ENCODE measurements around the gene LPP. TPM values are rescaled to one million over a fixed set of nuclear protein-coding genes. Genes with fewer than 3 reads are reported as not detected.

LPP gene
- total and polyA plus RNA-seq, 2 of the 13 experiments (the other 11 are each of a cell fraction or from before 2014, with no cell fraction given), result 19.2 to 29.9 TPM

DNA sequence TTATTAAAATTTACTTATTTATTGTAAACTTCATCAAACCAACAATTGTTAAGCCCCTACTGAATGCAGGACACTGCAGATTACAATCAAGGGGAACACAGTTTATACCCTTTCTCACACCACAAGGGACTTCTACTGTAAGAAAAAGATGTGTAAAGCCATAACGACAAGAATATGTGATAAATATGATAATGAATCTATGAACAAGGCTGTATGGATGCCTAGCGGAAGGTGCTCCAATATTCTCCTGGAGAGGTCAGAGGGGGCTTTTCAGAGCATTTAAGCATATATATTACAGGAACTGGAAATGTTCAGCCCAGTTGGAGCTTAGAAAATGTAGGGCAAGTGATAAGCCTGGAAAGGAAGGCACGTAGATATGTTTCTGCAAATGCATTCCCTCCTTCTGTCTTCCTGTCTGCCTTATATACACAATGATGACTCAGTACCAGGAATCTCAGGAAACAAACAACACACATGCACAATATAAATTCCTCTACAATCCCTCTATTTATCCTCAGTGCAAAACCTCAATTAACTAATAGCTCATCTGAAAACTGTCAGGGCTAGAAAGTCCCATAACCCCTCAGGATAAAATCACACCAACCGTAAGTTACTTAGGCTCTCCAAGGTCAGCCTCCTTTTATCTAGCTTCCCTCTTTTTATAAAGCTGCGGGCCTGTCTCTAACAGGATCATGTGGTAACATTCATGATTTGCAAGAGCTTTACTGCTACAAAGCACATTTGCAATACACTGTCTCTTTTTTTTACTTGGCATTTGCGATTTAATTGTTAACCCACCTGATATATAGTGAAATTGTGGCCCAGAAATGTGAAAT lies 393.1 kb downstream of the LPP start (continued):
- TF ChIP-seq ARID3A (IDR thresholded peaks at IDR 0.05; ENCODE audit: low read depth, low read length) (peak; percentile 78; the same call in 1 of the 2 replicates), CREBL2 (CRISPR knock-in tag; IDR thresholded peaks at IDR 0.05; ENCODE audit: borderline replicate concordance) (no peak), TARDBP (CRISPR knock-in tag; IDR thresholded peaks at IDR 0.05) (no peak), ZNF768 (CRISPR knock-in tag; IDR thresholded peaks at IDR 0.05) (no peak), MED13 (CRISPR knock-in tag; IDR thresholded peaks at IDR 0.05) (no peak), RXRA (CRISPR knock-in tag; IDR thresholded peaks at IDR 0.05) (no peak), CEBPZ (IDR thresholded peaks at IDR 0.05; ENCODE audit: low read length) (no peak), EHMT2 (IDR thresholded peaks at IDR 0.05; ENCODE audit: borderline replicate concordance, low read depth, low read length) (no peak), KLF12 (CRISPR knock-in tag; IDR thresholded peaks at IDR 0.05; ENCODE audit: borderline replicate concordance) (no peak), PAX8 (CRISPR knock-in tag; IDR thresholded peaks at IDR 0.05; ENCODE audit: borderline replicate concordance) (no peak), ZNF510 (CRISPR knock-in tag; IDR thresholded peaks at IDR 0.05; ENCODE audit: low read depth) (no peak), ZFAT (CRISPR knock-in tag; conservative IDR thresholded peaks at IDR 0.05) (no peak), MBNL3 (CRISPR knock-in tag; conservative IDR thresholded peaks at IDR 0.05) (no peak), JUND (CRISPR knock-in tag; IDR thresholded peaks at IDR 0.05) (peak; percentile 28; the same call in 1 of the 2 replicates), ZNF558 (CRISPR knock-in tag; IDR thresholded peaks at IDR 0.05; ENCODE audit: borderline replicate concordance) (no peak), ZNF430 (CRISPR knock-in tag; IDR thresholded peaks at IDR 0.05) (no peak), ZNF780A (CRISPR knock-in tag; IDR thresholded peaks at IDR 0.05) (no peak), HNRNPK (IDR thresholded peaks at IDR 0.05; ENCODE audit: low read depth, low read length, poor library complexity, severe bottlenecking) (no peak), XBP1 (CRISPR knock-in tag; IDR thresholded peaks at IDR 0.05) (no peak)
- TF ChIP-seq, protein P1, sequence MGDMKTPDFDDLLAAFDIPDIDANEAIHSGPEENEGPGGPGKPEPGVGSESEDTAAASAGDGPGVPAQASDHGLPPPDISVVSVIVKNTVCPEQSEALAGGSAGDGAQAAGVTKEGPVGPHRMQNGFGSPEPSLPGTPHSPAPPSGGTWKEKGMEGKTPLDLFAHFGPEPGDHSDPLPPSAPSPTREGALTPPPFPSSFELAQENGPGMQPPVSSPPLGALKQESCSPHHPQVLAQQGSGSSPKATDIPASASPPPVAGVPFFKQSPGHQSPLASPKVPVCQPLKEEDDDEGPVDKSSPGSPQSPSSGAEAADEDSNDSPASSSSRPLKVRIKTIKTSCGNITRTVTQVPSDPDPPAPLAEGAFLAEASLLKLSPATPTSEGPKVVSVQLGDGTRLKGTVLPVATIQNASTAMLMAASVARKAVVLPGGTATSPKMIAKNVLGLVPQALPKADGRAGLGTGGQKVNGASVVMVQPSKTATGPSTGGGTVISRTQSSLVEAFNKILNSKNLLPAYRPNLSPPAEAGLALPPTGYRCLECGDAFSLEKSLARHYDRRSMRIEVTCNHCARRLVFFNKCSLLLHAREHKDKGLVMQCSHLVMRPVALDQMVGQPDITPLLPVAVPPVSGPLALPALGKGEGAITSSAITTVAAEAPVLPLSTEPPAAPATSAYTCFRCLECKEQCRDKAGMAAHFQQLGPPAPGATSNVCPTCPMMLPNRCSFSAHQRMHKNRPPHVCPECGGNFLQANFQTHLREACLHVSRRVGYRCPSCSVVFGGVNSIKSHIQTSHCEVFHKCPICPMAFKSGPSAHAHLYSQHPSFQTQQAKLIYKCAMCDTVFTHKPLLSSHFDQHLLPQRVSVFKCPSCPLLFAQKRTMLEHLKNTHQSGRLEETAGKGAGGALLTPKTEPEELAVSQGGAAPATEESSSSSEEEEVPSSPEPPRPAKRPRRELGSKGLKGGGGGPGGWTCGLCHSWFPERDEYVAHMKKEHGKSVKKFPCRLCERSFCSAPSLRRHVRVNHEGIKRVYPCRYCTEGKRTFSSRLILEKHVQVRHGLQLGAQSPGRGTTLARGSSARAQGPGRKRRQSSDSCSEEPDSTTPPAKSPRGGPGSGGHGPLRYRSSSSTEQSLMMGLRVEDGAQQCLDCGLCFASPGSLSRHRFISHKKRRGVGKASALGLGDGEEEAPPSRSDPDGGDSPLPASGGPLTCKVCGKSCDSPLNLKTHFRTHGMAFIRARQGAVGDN (CRISPR knock-in tag; IDR thresholded peaks at IDR 0.05), result no peak
